ENCODE data around the gene RWDD4. TPM values are rescaled to one million over a fixed set of nuclear protein-coding genes. Genes with fewer than 3 reads are reported as not detected.

The RWDD4 gene
- polyA plus RNA-seq, 1 donor (not counting 4 experiments of a cell fraction or from before 2014, with no cell fraction given), result 25.5 TPM

DNA sequence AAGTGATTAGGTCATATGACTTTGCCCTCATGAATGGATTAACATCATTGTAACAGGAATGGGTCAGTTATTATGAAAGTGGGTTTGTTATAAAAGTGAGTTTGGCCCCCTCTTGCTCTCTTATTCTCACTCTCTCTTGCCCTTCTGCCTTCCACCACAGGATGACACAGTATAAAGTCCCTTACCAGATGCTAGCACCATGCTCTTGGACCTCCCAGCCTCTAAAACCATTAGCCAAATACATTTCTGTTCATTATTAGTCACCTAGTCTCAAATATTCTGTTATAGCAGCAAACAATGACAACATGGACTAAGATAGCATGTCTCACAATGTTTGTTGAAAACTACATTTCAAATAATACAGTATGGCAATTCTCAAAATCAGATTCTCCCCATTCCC, 59.7 kb downstream of the RWDD4 start:
- dilution Hi-C loops (cut with MboI; ENCODE audit: extremely low pct_ligation_motif_present, low sequenced_read_pairs), result no loop called here
- no peak for TF ChIP-seq CTCF (optimal IDR thresholded peaks at IDR 0.05 in 1 of 3, IDR thresholded peaks at IDR 0.05 in 1 of 3, conservative IDR thresholded peaks at IDR 0.05 in 1 of 3; ENCODE audit: extremely low read depth in 1 of 3, insufficient read depth in 2 of 3, low read length in 3 of 3)
- TF ChIP-seq EZH2 (IDR thresholded peaks at IDR 0.05; ENCODE audit: low read length), result no peak
- Histone ChIP-seq H3K27me3 (ENCODE audit: control insufficient read depth, extremely low read depth, insufficient read depth, low read length) (no peaks in the 10 kb centered on the region), H3K36me3 (ENCODE audit: control insufficient read depth in 2 of 2, extremely low read depth in 1 of 2, insufficient read depth in 2 of 2, low read length in 2 of 2) (no peaks in the 10 kb centered on the region), H2AFZ (ENCODE audit: control insufficient read depth, low read length) (no peak overlapping the region), H3K4me3 (ENCODE audit: control insufficient read depth in 2 of 3, extremely low read depth in 1 of 3, insufficient read depth in 2 of 3, low read depth in 1 of 3, low read length in 3 of 3) (no peak overlapping the region), H3K27ac (ENCODE audit: control insufficient read depth, insufficient read depth, low read length) (no peak overlapping the region), H3K9me3 (ENCODE audit: control insufficient read depth, low read depth, low read length) (no peaks in the 10 kb centered on the region), H3K9me1 (ENCODE audit: control insufficient read depth, extremely low read depth, insufficient read depth, low read length) (no peaks in the 10 kb centered on the region), H3K79me2 (ENCODE audit: control insufficient read depth, insufficient read depth, low read length) (no peaks in the 10 kb centered on the region), H3K4me1 (ENCODE audit: control insufficient read depth, extremely low read depth, insufficient read depth, low read length) (no peaks in the 10 kb centered on the region), H3K9ac (ENCODE audit: control insufficient read depth, extremely low read depth, insufficient read depth, low read length) (no peak overlapping the region), H4K20me1 (ENCODE audit: control insufficient read depth, extremely low read depth, insufficient read depth, low read length) (no peaks in the 10 kb centered on the region), H3K4me2 (ENCODE audit: control insufficient read depth, extremely low read depth, insufficient read depth, low read depth, low read length) (no peak overlapping the region)
- no peak for DNase-seq (ENCODE audit: low read depth, low spot score)
- FAIRE-seq, result no peak

DNA sequence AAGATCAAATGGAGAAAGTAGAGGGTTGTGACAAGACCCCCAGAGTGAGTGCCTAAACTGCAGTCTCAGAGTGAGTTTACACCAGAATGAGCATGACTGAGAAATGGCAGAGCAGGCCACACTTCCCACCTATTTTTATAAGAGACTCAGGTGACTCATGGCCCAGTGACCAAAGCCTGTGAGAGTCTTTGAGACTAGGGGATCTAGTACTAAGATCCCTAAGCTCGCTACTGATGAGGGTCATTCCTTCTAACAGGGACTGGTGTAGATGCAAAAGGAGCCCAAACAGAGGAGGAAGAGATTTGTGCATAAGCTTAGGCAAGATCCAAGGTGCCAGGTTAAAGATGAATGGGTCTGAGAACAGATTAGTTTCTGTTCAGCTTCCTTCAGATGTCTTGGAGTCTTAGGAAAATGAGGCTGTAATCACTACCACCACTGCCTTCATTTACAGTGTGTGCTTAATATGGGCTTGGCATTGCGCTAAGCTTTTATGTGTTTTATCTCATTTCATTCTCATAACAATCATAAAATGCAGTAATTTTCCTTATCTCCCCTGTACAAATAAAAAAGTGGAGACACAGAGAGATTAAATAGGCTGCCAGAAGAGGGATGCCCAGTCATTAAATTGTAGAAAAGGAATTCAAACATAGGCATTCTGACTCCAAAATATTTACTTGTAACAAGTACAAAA, 62.8 kb downstream of the RWDD4 start:
- Histone ChIP-seq H3K4me3 (ENCODE audit: control insufficient read depth in 2 of 3, extremely low read depth in 1 of 3, insufficient read depth in 2 of 3, low read depth in 1 of 3, low read length in 3 of 3) (no peak overlapping the region), H3K27me3 (ENCODE audit: control insufficient read depth, extremely low read depth, insufficient read depth, low read length) (no peaks in the 10 kb centered on the region), H3K9me1 (ENCODE audit: control insufficient read depth, extremely low read depth, insufficient read depth, low read length) (no peaks in the 10 kb centered on the region), H3K9me3 (ENCODE audit: control insufficient read depth, low read depth, low read length) (no peaks in the 10 kb centered on the region), H3K9ac (ENCODE audit: control insufficient read depth, extremely low read depth, insufficient read depth, low read length) (no peak overlapping the region), H3K4me2 (ENCODE audit: control insufficient read depth, extremely low read depth, insufficient read depth, low read depth, low read length) (no peak overlapping the region), H3K4me1 (ENCODE audit: control insufficient read depth, extremely low read depth, insufficient read depth, low read length) (no peaks in the 10 kb centered on the region), H2AFZ (ENCODE audit: control insufficient read depth, low read length) (no peak overlapping the region), H4K20me1 (ENCODE audit: control insufficient read depth, extremely low read depth, insufficient read depth, low read length) (no peaks in the 10 kb centered on the region), H3K27ac (ENCODE audit: control insufficient read depth, insufficient read depth, low read length) (no peak overlapping the region), H3K36me3 (ENCODE audit: control insufficient read depth in 2 of 2, extremely low read depth in 1 of 2, insufficient read depth in 2 of 2, low read length in 2 of 2) (no peaks in the 10 kb centered on the region), H3K79me2 (ENCODE audit: control insufficient read depth, insufficient read depth, low read length) (no peaks in the 10 kb centered on the region)
- DNase-seq (ENCODE audit: low read depth, low spot score) (no peak), FAIRE-seq (no peak)
- dilution Hi-C loops (cut with MboI; ENCODE audit: extremely low pct_ligation_motif_present, low sequenced_read_pairs), result no loop called here
- TF ChIP-seq EZH2 (IDR thresholded peaks at IDR 0.05; ENCODE audit: low read length) (no peak), CTCF (optimal IDR thresholded peaks at IDR 0.05 in 1 of 3, IDR thresholded peaks at IDR 0.05 in 1 of 3, conservative IDR thresholded peaks at IDR 0.05 in 1 of 3; ENCODE audit: extremely low read depth in 1 of 3, insufficient read depth in 2 of 3, low read length in 3 of 3) (no peak)

Data from keratinocyte (primary cell).